Fibroblast of lung (primary cell): ENCODE results near the gene EMSY. TPM values are rescaled to one million over a fixed set of nuclear protein-coding genes. Genes with fewer than 3 reads are reported as not detected.

Experiments
- DNase-seq, 2 donors: peaks; one replicate each; pipeline versions ENCODE4 v3.0.0 to v3.0.0-alpha.2; 2010; ENCODE audit warnings: low read depth in 2 of 2
- H2AFZ ChIP-seq: 2 replicates; pipeline ENCODE4 v1.5.1; 2012; ENCODE audit warnings: low read length, control low read depth, inconsistent platforms
- H3K27ac ChIP-seq: 2 replicates; pipeline ENCODE4 v1.5.1; 2011; ENCODE audit warnings: low read length, control low read depth; ENCODE audit not compliant: insufficient read depth
- H3K27me3 ChIP-seq: 2 replicates; pipeline ENCODE4 v1.5.1; 2011; ENCODE audit warnings: mild to moderate bottlenecking, low read length; ENCODE audit not compliant: control insufficient read depth, insufficient read depth
- H3K36me3 ChIP-seq: 2 replicates; pipeline ENCODE4 v1.5.1; 2011; ENCODE audit warnings: low read length; ENCODE audit not compliant: control insufficient read depth, insufficient read depth
- H3K4me1 ChIP-seq: 2 replicates; pipeline ENCODE4 v1.5.1; 2011; ENCODE audit warnings: low read length; ENCODE audit not compliant: control insufficient read depth, insufficient read depth; ENCODE audit errors: extremely low read depth
- H3K4me2 ChIP-seq: 2 replicates; pipeline ENCODE4 v1.5.1; 2011; ENCODE audit warnings: low read length, control low read depth; ENCODE audit not compliant: insufficient read depth; ENCODE audit errors: extremely low read depth
- H3K4me3 ChIP-seq, 4 experiments: fragments of 200-600 bp in 1 of 4; sonication (generic) in 1 of 4; replicated peaks in 1 of 4; 2 replicates each; pipeline ENCODE4 v1.5.1; 2011 to 2016; ENCODE audit warnings: low read length in 4 of 4, low read depth in 3 of 4, mild to moderate bottlenecking in 3 of 4, control low read depth in 2 of 4, inconsistent platforms in 1 of 4, mixed read lengths in 1 of 4; ENCODE audit not compliant: insufficient read depth in 1 of 4; ENCODE audit errors: control extremely low read depth in 1 of 4
- H3K79me2 ChIP-seq: 2 replicates; pipeline ENCODE4 v1.5.1; 2012; ENCODE audit warnings: mild to moderate bottlenecking, low read length, inconsistent platforms; ENCODE audit not compliant: control insufficient read depth, insufficient read depth
- H3K9ac ChIP-seq: 2 replicates; pipeline ENCODE4 v1.5.1; 2011; ENCODE audit warnings: mild to moderate bottlenecking, low read length, control low read depth; ENCODE audit not compliant: insufficient read depth
- H3K9me3 ChIP-seq: 2 replicates; pipeline ENCODE4 v1.5.1; 2012; ENCODE audit warnings: low read depth, low read length; ENCODE audit not compliant: control insufficient read depth, insufficient read depth
- H4K20me1 ChIP-seq: 2 replicates; pipeline ENCODE4 v1.5.1; 2011; ENCODE audit warnings: low read length; ENCODE audit not compliant: control insufficient read depth, insufficient read depth; ENCODE audit errors: extremely low read depth
- EZH2 ChIP-seq: IDR thresholded peaks from 2 replicates; pipeline ENCODE4 v1.5.1; 2012; ENCODE audit warnings: low read length, control low read depth, mild to moderate bottlenecking; ENCODE audit errors: missing control alignments
- polyA plus RNA-seq, 2 donors: library from polyadenylated mRNA; depleted of rRNA in 1 of 2; stranded (reverse) in 1 of 2; unstranded in 1 of 2; fragments of >200 nt; gene quantifications; 2 replicates each; pipeline ENCODE4 v1.2.1, GENCODE V29; 2011 to 2012; ENCODE audit warnings: missing spikeins in 1 of 2
- total RNA-seq: library from RNA; depleted of rRNA; stranded (reverse); fragments of >200 nt; gene quantifications from 2 replicates; pipeline ENCODE4 v1.2.1, GENCODE V29; 2014
- TF ChIP-seq, protein P1 (sequence below), 2 donors: IDR thresholded peaks in 1 of 2; conservative IDR thresholded peaks in 1 of 2; 1 replicate in 1 of 2; 2 replicates in 1 of 2; pipeline ENCODE4 v1.5.1; 2011 to 2012; ENCODE audit warnings: low read length in 2 of 2, control low read depth in 1 of 2, inconsistent platforms in 1 of 2, low read depth in 1 of 2, mild to moderate bottlenecking in 1 of 2

The EMSY gene
- total and polyA plus RNA-seq, 2 donors (not counting 1 experiment from before 2014, with no cell fraction given), result 11.9 to 14.2 TPM

- no peak for DNase-seq
- Histone ChIP-seq H3K27me3 (no peaks in the 10 kb centered on the region), H3K9me3 (no peaks in the 10 kb centered on the region), H3K4me3 (no peak overlapping the region), H3K79me2 (no peaks in the 10 kb centered on the region), H3K4me1 (no peaks in the 10 kb centered on the region), H3K4me2 (no peak overlapping the region), H3K9ac (no peak overlapping the region), H3K27ac (no peak overlapping the region), H3K36me3 (no peaks in the 10 kb centered on the region), H4K20me1 (no peaks in the 10 kb centered on the region), H2AFZ (no peak overlapping the region)
- no peak for TF ChIP-seq EZH2
- TF ChIP-seq, protein P1, sequence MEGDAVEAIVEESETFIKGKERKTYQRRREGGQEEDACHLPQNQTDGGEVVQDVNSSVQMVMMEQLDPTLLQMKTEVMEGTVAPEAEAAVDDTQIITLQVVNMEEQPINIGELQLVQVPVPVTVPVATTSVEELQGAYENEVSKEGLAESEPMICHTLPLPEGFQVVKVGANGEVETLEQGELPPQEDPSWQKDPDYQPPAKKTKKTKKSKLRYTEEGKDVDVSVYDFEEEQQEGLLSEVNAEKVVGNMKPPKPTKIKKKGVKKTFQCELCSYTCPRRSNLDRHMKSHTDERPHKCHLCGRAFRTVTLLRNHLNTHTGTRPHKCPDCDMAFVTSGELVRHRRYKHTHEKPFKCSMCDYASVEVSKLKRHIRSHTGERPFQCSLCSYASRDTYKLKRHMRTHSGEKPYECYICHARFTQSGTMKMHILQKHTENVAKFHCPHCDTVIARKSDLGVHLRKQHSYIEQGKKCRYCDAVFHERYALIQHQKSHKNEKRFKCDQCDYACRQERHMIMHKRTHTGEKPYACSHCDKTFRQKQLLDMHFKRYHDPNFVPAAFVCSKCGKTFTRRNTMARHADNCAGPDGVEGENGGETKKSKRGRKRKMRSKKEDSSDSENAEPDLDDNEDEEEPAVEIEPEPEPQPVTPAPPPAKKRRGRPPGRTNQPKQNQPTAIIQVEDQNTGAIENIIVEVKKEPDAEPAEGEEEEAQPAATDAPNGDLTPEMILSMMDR (conservative IDR thresholded peaks at IDR 0.05 in 1 of 2, IDR thresholded peaks at IDR 0.05 in 1 of 2; ENCODE audit: low read depth in 1 of 2, low read length in 2 of 2), result peak in 1 of 2 donors; percentile 32
Observed at GRCh38 chr11:76419896-76420295, 24.9 kb upstream of the EMSY start.

GRCh38 chr11:76424379-76424778 lies 20.4 kb upstream of the EMSY start:
- no peak overlapping the region for H3K9ac ChIP-seq
- no peak overlapping the region for H2AFZ ChIP-seq
- no peak overlapping the region for H3K27ac ChIP-seq
- no peak overlapping the region for H3K4me2 ChIP-seq
- no peaks in the 10 kb centered on the region for H3K9me3 ChIP-seq
- no peak overlapping the region for H3K4me3 ChIP-seq
- no peaks in the 10 kb centered on the region for H3K79me2 ChIP-seq
- TF ChIP-seq EZH2, result no peak
- TF ChIP-seq, protein P1 (conservative IDR thresholded peaks at IDR 0.05 in 1 of 2, IDR thresholded peaks at IDR 0.05 in 1 of 2; ENCODE audit: low read depth in 1 of 2, low read length in 2 of 2), result no peak
- no peaks in the 10 kb centered on the region for H3K4me1 ChIP-seq
- H3K27me3 ChIP-seq, result peaks cover 2% of the 10 kb centered on the region
- no peaks in the 10 kb centered on the region for H3K36me3 ChIP-seq
- no peaks in the 10 kb centered on the region for H4K20me1 ChIP-seq
- DNase-seq, result no peak

GRCh38 chr11:76424891-76425290 lies 19.9 kb upstream of the EMSY start:
- Histone ChIP-seq H3K9me3 (no peaks in the 10 kb centered on the region), H2AFZ (no peak overlapping the region), H3K9ac (no peak overlapping the region), H3K27ac (no peak overlapping the region), H3K4me3 (no peak overlapping the region), H3K4me2 (no peak overlapping the region), H3K27me3 (peaks cover 2% of the 10 kb centered on the region), H3K4me1 (no peaks in the 10 kb centered on the region), H3K79me2 (no peaks in the 10 kb centered on the region), H3K36me3 (no peaks in the 10 kb centered on the region), H4K20me1 (no peaks in the 10 kb centered on the region)
- TF ChIP-seq, protein P1 (conservative IDR thresholded peaks at IDR 0.05 in 1 of 2, IDR thresholded peaks at IDR 0.05 in 1 of 2; ENCODE audit: low read depth in 1 of 2, low read length in 2 of 2), result no peak
- TF ChIP-seq EZH2, result no peak
- DNase-seq, result no peak
